KMS-11 (cell line): ENCODE data around the gene CLDN9.

ENCODE experiments used
- H2AFZ ChIP-seq: fragments of 200-600 bp; sonication (generic); 2 replicates; pipeline ENCODE4 v1.6.1; 2016; ENCODE audit warnings: antibody characterized with exemption, mixed run types, low read depth
- H3K27ac ChIP-seq: fragments of 200-600 bp; sonication (generic); 2 replicates; pipeline ENCODE4 v1.6.1; 2016; ENCODE audit warnings: mild to moderate bottlenecking, mixed run types
- H3K27me3 ChIP-seq: fragments of 200-600 bp; sonication (generic); 2 replicates; pipeline ENCODE4 v1.6.1; 2017; ENCODE audit warnings: mild to moderate bottlenecking, low read depth, mixed run types, moderate library complexity; ENCODE audit not compliant: insufficient read depth
- H3K36me3 ChIP-seq: fragments of 200-600 bp; sonication (generic); 2 replicates; pipeline ENCODE4 v1.6.1; 2017; ENCODE audit warnings: mild to moderate bottlenecking, mixed run types; ENCODE audit not compliant: insufficient read depth
- H3K4me1 ChIP-seq: fragments of 200-600 bp; sonication (generic); 2 replicates; pipeline ENCODE4 v1.6.1; 2016; ENCODE audit warnings: mild to moderate bottlenecking, low read depth, mixed run types; ENCODE audit not compliant: poor library complexity, severe bottlenecking
- H3K4me2 ChIP-seq: fragments of 200-600 bp; sonication (generic); 2 replicates; pipeline ENCODE4 v1.7.0; 2016; ENCODE audit warnings: mild to moderate bottlenecking, mixed run types
- H3K4me3 ChIP-seq: fragments of 200-600 bp; sonication (generic); IDR thresholded peaks from 2 replicates; pipeline ENCODE4 v1.6.1; 2017; ENCODE audit warnings: low read depth, low read length, mixed read lengths; ENCODE audit not compliant: insufficient read depth
- H3K79me2 ChIP-seq: fragments of 200-600 bp; sonication (generic); 2 replicates; pipeline ENCODE4 v1.6.1; 2016; ENCODE audit warnings: low read depth, mixed run types; ENCODE audit not compliant: insufficient read depth
- H3K9ac ChIP-seq: fragments of 200-600 bp; sonication (generic); 2 replicates; pipeline ENCODE4 v1.6.1; 2016; ENCODE audit warnings: mild to moderate bottlenecking, mixed run types
- H4K20me1 ChIP-seq: fragments of 200-600 bp; sonication (generic); 2 replicates; pipeline ENCODE4 v1.6.1; 2016; ENCODE audit warnings: mild to moderate bottlenecking, mixed run types; ENCODE audit not compliant: insufficient read depth
- CTCF ChIP-seq: fragments of 200-600 bp; sonication (generic); conservative IDR thresholded peaks from 2 replicates; pipeline ENCODE4 v1.6.1; 2017; ENCODE audit warnings: low read depth, mild to moderate bottlenecking, antibody characterized with exemption, low read length, moderate library complexity, mixed read lengths

Gene CLDN9

DNA sequence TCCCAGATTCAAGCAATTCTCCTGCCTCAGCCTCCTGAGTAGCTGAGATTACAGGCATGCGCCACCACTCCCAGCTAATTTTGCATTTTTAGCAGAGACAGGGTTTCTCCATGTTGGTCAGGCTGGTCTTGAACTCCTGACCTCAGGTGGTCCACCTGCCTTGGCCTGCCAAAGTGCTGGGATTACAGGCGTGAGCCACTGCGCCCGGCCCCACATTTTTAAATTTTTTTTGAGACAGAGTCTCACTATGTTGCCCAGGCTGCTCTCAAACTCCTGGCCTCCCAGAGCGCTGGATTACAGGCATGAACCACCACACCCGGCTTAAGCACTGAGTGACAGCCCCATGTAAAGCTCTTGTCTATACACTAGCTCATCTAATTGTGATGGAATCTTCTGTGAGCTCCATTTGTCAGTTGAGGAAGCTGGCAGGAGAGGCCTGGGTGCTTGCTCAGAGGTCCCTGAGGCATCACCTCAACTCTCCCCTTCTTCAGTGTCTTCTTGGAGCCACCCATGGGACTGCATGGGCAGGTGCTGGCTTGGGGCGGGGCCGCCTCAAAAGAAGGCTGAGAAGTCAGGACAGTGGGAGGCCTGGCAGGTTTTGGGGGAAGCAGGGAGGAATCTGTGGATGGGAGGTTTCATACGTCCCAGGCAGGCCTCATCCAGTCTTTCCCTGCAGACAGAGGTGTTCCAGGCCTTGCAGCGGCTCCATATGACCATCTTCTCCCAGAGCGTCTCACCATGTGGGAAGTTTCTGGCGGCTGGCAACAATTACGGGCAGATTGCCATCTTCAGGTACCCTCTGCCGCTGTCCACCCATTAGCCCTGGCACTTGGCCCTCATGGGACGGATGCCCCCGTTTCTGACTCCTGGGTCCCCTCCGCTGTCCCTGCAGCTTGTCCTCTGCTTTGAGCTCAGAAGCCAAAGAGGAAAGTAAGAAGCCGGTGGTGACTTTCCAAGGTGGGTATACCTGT, 12.6 kb downstream of the CLDN9 start:
- Histone ChIP-seq H3K79me2 (no peaks in the 10 kb centered on the region), H3K27ac (no peak overlapping the region), H3K4me3 (no peak overlapping the region), H3K9ac (no peak overlapping the region), H3K27me3 (peaks cover 20% of the 10 kb centered on the region), H3K4me1 (peaks cover 45% of the 10 kb centered on the region), H4K20me1 (no peaks in the 10 kb centered on the region), H3K4me2 (peak overlapping the region; percentile 79; the same call in 1 of the 2 replicates), H2AFZ (no peak overlapping the region), H3K36me3 (no peaks in the 10 kb centered on the region)
- no peak for TF ChIP-seq CTCF

- H3K27me3 ChIP-seq = peaks cover 26% of the 10 kb centered on the region
- no peaks in the 10 kb centered on the region for H4K20me1 ChIP-seq
- TF ChIP-seq CTCF = no peak
Observed at GRCh38 chr16:3026003-3026378, 13.3 kb downstream of the CLDN9 start.

GRCh38 chr16:3026609-3027488, 14.1 kb downstream of the CLDN9 start:
- H3K4me2 ChIP-seq = no peak overlapping the region
- H3K9ac ChIP-seq = no peak overlapping the region
- peaks cover 35% of the 10 kb centered on the region for H3K27me3 ChIP-seq
- H3K79me2 ChIP-seq = no peaks in the 10 kb centered on the region
- H3K36me3 ChIP-seq = no peaks in the 10 kb centered on the region
- H3K4me3 ChIP-seq = no peak overlapping the region
- no peaks in the 10 kb centered on the region for H4K20me1 ChIP-seq
- no peak overlapping the region for H3K27ac ChIP-seq
- no peak for TF ChIP-seq CTCF
- no peak overlapping the region for H2AFZ ChIP-seq
- peaks cover 32% of the 10 kb centered on the region for H3K4me1 ChIP-seq

More at GRCh38 chr16:3026003-3026378, 13.3 kb downstream of the CLDN9 start:
- no peak overlapping the region for H3K9ac ChIP-seq
- H3K4me3 ChIP-seq = no peak overlapping the region
- peaks cover 40% of the 10 kb centered on the region for H3K4me1 ChIP-seq
- H3K36me3 ChIP-seq = no peaks in the 10 kb centered on the region
- H3K4me2 ChIP-seq = no peak overlapping the region
- H3K27ac ChIP-seq = no peak overlapping the region
- no peaks in the 10 kb centered on the region for H3K79me2 ChIP-seq
- no peak overlapping the region for H2AFZ ChIP-seq

- no peaks in the 10 kb centered on the region for H4K20me1 ChIP-seq
- H3K4me1 ChIP-seq = peaks cover 30% of the 10 kb centered on the region
- H3K9ac ChIP-seq = no peak overlapping the region
- H3K27ac ChIP-seq = no peak overlapping the region
- H2AFZ ChIP-seq = no peak overlapping the region
- H3K27me3 ChIP-seq = peaks cover 41% of the 10 kb centered on the region
- no peaks in the 10 kb centered on the region for H3K79me2 ChIP-seq
- no peak overlapping the region for H3K4me3 ChIP-seq
- no peak for TF ChIP-seq CTCF
- no peaks in the 10 kb centered on the region for H3K36me3 ChIP-seq
- H3K4me2 ChIP-seq = peak overlapping the region; percentile 82; the same call in 1 of the 2 replicates
Observed at GRCh38 chr16:3027489-3027795, 14.7 kb downstream of the CLDN9 start.
